SIG-M5 (cell line): ENCODE data around the gene ADAT1.

ENCODE experiments used
- DNase-seq: peaks from one replicate; lab custom pipeline; 2025; lab: John Stamatoyannopoulos, UW

ADAT1 gene, protein sequence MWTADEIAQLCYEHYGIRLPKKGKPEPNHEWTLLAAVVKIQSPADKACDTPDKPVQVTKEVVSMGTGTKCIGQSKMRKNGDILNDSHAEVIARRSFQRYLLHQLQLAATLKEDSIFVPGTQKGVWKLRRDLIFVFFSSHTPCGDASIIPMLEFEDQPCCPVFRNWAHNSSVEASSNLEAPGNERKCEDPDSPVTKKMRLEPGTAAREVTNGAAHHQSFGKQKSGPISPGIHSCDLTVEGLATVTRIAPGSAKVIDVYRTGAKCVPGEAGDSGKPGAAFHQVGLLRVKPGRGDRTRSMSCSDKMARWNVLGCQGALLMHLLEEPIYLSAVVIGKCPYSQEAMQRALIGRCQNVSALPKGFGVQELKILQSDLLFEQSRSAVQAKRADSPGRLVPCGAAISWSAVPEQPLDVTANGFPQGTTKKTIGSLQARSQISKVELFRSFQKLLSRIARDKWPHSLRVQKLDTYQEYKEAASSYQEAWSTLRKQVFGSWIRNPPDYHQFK

DNA sequence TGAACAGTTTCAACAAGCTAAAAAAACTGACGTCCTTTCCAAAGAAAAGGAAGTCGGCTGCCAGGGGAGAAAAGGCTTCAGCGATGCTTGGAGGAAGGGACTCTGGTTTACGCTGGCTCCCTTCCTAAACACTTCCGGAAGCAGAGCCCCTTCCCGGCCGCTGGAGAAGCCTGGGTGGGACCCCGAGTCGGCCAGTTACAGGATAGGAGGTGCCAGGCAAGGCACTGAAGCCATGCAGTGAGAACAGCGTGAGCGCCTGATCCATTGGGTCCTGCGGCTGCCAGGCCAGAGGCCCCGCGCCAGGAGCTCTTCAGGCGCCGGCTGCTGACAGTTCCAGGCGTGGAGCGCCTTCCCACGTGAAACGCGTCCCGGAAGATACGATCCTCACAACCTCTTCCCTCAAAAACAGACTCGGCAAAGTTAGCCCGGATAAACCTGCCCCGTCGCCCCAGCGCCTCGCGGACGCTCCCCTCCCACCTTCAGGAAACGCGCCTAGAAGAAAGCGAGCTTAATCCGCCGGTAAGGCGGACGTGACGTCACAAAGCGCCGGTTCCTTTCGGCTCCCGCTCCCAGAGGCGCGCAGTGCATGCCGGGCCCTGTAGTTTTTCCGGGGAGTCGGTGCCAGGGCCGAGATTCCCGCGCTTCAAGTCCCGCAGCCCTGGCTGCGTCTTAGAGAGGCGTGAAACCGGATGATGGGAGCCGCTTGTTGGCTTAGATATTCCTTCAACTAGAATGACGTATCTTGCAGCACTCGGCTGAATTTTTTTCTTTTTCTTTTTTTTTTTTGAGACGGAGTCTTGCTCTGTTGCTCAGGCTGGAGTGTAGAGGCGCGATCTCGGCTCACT, at the start of gene ADAT1:
Gene ADAT1 (minus strand): TSS at position 521 of the 845 bp plus-strand sequence. CDS start 2,482 bp downstream, outside the sequence.
- DNase-seq = peak; percentile 68

DNA sequence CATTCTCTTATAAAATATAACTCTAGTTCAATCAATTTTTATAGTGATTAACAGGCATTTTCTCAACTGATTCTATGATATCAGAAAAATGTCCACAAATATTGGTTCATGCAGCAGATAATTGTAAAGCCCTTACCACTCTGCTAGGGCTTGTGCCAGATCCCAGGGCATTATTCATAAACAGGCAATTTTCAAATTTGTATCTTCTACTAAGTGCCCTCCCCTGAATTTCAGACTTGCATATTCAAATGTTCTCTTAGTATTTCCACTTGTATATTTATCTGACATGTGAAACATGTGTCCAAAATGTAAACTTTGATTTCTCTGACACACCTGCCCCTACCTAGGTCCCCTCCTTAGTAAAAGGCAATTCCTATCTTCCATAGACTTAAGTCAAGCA, 44.4 kb upstream of the ADAT1 start:
- no peak for DNase-seq

DNA sequence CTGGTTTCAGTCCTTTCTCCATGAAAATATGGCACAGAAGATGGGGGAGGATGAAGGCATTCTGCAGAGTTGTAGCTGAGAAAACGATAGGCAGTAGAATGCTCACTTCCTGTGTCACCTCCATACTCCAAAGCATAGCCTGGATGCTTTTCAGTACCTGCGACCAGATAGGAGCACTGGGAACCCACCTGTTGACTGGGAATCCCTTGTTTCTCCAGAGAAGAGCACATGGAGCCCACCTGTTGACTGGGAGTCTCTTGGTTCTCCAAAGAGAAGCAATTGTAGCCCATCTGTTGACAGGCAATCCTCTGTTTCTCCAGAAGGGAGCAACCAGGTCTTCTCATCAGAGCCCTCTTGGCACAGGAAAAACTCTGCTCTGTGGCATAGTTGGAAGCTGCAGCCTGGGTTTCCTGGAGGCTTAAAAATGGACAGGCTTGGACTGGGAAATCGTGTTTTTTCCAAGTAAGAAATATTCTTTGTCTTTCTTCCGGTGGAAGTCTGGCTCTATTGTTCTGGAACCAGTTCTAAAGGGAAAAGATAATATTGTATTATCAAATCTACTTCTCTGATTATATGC, 37.7 kb upstream of the ADAT1 start:
- no peak for DNase-seq

- DNase-seq = no peak
Measured at GRCh38 chr16:75660321-75660720, 37.2 kb upstream of the ADAT1 start.

DNA sequence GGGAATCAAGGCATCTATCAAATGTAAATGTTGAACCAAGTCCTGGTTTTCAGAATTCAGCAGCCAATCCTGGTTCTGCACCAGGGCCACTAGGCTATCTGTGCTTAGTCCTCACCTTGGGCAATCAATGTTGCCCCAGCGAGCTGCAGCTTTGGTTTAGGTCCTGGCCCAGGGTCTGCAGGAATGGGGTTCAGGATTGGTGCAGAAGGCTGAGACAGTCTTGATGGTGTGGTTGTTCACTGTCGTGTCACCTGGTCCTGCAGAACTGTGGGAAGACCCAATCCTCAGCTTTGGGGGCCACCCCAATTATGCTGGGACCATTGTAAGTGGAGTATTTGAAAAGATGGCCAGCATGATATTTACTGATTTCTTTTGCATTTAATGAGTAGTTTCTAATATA, 35.1 kb upstream of the ADAT1 start:
- DNase-seq = no peak

DNA sequence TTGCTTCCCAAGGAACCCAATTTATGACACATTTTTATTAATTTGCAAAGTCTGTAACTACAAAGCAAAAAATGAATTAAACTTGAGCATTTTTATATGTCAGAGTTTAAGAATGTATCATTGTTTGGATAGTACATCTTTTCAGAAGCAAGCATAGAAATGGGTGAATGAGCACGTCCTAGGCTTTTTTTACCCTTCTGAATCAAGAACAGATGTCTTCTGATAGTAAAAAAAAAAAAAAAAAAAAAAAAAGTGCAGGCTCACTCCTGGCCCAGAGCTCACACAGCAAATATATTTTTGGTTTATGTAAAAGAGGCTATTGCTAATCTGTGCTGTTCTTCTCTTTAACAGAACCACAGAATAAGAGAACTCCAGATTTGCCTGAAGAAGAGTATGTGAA, 30.8 kb upstream of the ADAT1 start:
- DNase-seq = no peak

DNA sequence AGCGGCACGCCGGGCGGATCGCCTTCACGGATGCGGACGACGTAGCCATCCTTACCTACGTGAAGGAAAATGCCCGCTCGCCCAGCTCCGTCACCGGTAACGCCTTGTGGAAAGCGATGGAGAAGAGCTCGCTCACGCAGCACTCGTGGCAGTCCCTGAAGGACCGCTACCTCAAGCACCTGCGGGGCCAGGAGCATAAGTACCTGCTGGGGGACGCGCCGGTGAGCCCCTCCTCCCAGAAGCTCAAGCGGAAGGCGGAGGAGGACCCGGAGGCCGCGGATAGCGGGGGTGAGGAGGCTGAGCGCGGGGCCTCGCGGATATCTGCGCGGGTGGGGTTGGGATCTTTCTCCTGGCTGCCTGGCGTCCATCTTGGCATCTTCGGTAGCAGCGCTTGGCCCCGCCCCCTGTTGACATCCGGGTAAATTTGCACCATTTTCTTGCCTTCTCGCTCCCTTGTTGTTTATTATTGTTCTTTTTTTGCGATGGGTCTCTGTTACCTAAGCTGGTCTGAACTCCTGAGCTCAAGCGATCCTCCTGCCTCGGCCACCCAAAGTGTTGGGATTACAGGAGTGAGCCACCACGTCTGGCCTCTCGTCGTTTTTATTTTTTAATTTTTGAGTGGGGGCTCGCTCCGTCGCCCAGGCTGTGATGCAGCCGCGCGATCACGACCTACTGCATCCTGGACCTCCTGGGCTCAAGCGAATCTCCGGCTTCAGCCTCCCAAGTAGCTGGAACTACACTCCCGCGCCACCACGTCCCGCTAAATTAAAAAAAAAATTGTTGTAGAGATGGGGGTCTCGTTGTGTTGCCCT, 25.4 kb upstream of the ADAT1 start:
- DNase-seq = no peak

DNA sequence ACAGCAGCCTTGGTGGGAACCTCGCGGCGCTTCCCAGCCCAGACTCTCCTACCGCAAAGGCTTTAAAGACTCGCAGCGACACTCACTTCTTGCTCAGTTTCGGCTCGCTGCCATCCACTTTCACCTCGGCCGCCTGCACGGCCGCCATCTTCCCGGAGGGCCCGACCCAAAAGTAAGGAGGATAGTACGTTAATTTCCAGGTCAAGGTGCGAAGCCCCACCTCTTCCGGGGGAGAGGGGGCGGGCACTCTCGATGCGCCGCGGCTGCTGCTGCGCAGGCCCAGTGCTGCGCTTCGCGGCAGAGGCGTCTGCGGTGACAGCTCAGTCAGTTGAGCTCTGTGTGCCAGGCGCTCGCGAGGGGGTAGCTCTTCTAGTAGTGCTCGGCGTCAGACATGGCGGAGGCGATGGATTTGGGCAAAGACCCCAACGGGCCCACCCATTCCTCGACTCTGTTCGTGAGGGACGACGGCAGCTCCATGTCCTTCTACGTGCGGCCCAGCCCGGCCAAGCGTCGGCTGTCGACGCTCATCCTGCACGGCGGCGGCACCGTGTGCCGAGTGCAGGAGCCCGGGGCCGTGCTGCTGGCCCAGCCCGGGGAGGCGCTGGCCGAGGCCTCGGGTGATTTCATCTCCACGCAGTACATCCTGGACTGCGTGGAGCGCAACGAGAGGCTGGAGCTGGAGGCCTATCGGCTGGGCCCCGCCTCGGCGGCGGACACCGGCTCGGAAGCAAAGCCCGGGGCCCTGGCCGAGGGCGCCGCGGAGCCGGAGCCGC, 24.6 kb upstream of the ADAT1 start, which contains the start of the genes KARS1 and TERF2IP:
Gene KARS1 (minus strand): TSS at position 174 of the 773 bp plus-strand sequence. CDS start 26 bp downstream, at position 148.
Gene TERF2IP (plus strand): TSS at position 282 of the 773 bp plus-strand sequence. CDS start 110 bp downstream, at position 392.
- DNase-seq = peak; percentile 58

- no peak for DNase-seq
Measured at GRCh38 chr16:75647112-75647491, 24.0 kb upstream of the ADAT1 start.

DNA sequence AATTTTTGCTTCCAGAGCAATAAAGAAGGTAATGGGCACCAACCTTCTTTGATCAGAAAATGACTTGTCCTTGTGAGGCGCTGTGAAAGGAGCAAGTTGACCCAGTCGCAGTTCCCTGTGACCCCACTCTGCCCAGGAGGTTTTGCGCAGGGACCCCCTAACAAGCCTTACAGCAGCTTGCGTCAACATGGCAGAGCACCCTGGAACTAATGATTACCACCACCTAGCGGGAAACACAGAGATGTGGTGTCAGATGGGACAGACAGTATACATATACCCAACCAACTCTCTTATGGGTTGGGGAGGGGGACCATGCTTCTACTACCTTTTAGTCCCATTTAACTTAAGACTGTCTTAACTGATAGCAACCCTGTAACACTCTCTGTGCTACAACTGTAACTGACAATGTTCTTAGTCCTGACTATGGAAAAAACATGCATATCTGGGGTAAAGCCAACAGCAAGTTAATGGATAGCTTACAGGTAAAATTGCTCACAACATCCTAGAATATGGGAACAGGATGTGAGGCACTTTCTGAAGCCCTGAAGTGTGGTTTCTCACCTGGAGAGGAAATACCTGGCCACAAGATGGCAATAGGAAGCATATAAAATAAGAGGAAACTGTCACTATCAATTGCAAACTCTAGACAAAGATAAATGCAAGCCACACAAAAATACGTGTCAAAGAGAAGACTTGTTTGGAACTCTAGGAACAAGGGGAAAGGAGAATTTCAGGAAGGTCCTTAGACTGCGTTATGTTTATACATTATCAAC, 21.3 kb upstream of the ADAT1 start:
- no peak for DNase-seq

- no peak for DNase-seq
Measured at GRCh38 chr16:75640598-75640997, 17.5 kb upstream of the ADAT1 start.

DNA sequence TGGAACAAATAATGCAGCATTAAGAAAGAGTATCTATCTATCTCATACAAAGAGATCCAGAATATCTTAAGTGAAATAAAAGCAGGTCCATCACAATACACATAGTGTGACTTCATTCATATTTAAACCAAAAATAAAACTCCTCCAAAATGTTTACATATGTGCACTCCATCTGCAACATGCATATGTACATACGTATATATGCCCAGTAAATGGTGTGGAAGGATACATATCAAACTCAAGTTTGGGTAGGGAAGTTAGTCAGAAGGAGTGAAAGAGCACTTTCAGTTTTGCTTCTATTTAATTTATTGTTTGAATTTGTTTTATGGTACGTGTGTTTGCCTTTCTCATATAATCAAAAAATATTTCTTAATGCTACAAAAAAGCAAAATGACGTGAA, 12.0 kb upstream of the ADAT1 start:
- no peak for DNase-seq

DNA sequence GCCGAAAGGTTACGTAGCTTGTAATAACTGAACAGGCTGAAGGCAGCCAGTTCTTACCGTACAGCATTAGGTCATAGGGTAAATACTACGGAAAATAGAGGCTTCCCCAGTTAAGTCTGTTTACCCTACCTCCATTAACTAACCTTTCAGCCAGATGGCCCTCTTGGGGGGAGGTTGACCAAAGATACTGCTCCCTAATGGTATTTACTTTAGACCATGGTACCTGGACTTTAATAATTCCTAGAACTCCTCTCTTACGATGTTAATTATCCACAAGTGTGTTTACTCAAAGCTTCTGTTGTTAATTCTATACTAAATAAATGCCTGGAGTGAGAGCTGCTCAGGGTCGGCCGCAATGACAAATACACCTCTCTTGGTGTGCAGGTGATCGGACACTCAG, 9.8 kb upstream of the ADAT1 start:
- DNase-seq = no peak

DNA sequence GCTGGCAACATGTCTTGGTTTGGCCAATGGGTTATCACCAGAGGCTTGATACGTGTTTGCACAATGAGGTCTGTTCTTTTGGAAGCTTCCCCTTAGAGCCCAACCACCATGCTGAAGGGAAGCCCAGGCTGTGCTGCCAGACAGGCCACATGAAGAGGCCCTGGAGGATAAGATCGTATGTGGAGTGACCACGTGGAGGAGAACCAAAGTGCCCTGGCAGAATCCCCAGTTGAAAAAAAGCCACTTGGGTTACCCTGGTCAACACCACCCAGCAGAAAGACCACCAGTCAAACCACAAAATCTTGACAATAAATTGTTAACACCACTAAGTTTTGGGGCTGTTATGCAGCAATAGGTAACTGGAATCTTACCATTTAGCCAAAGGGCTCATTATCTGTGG, 7.0 kb upstream of the ADAT1 start:
- DNase-seq = no peak

GRCh38 chr16:75629132-75629531, 6.1 kb upstream of the ADAT1 start:
- no peak for DNase-seq

DNA sequence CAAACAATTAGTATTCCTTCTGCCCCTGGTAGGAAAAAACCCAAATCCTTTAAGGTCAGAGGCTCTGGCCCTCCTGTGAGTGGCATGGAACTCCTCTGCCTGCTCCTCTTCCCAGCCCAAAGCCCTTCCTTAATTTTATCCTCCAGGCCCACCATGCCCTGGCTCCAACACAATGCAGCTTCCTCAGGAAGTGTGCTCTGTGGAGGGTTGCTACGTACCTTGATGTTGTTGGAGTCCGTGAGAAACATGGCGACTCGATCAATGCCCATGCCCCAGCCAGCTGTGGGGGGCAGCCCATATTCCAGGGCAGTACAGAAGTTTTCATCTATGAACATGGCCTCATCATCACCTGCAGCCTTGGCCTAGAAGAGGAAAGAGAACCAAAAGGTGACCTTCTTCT, 5.3 kb upstream of the ADAT1 start:
- no peak for DNase-seq

DNA sequence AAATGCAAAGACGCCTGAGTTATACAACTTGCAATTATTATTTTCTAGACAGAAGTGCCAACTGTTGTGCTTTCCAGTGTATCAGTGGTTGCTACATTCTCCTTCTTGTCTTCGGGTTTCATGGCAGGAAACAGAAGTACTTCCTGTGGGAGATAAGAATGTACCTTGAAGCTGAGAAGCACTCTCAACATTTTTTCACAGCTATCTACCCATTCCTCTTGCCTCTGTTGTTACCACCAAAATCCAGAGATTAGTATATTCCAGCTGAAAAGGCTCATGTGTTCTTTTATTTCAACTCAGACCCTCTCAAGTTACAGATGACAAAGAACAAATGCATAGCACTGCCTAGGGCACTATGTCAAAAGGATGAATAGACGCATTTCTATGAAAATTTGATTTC, 4.8 kb upstream of the ADAT1 start:
- no peak for DNase-seq

GRCh38 chr16:75626806-75627205, 3.7 kb upstream of the ADAT1 start:
- no peak for DNase-seq

- DNase-seq = no peak
Measured at GRCh38 chr16:75624921-75625334, 1.8 kb upstream of the ADAT1 start.

- no peak for DNase-seq
Measured at GRCh38 chr16:75621170-75621477, 2.0 kb downstream of the ADAT1 start.
